H1 (cell line): ENCODE data around the gene TSPEAR. TPM values are rescaled to one million over a fixed set of nuclear protein-coding genes. Genes with fewer than 3 reads are reported as not detected.

ENCODE experiments used
- CHD7 ChIP-seq: fragments of 300-600 bp; sonication (generic); IDR thresholded peaks from 2 replicates; pipeline ENCODE4 v1.7.1; 2012; ENCODE audit warnings: low read length, moderate library complexity, mild to moderate bottlenecking, inconsistent platforms; ENCODE audit not compliant: insufficient replicate concordance
- KDM4A ChIP-seq: IDR thresholded peaks from one replicate; pipeline ENCODE4 v1.7.1; 2012; ENCODE audit warnings: low read depth, mild to moderate bottlenecking, moderate library complexity, low read length, inconsistent platforms; ENCODE audit not compliant: severe bottlenecking
- NANOG ChIP-seq: IDR thresholded peaks from 2 replicates; pipeline ENCODE4 v1.6.1; 2011; ENCODE audit warnings: low read length, low read depth, mild to moderate bottlenecking, inconsistent platforms; ENCODE audit not compliant: insufficient read depth, poor library complexity, severe bottlenecking
- RBBP5 ChIP-seq: IDR thresholded peaks from 2 replicates; pipeline ENCODE4 v1.7.1; 2012; ENCODE audit warnings: low read depth, mild to moderate bottlenecking, inconsistent platforms, low read length, moderate library complexity, borderline replicate concordance
- RFX5 ChIP-seq: IDR thresholded peaks from 2 replicates; pipeline ENCODE4 v1.6.1; 2011; ENCODE audit warnings: low read depth, low read length, improper control_type of control experiment, borderline replicate concordance
- TCF12 ChIP-seq: IDR thresholded peaks from 2 replicates; pipeline ENCODE4 v1.6.1; 2011; ENCODE audit warnings: low read depth, mild to moderate bottlenecking, low read length
- USF2 ChIP-seq: IDR thresholded peaks from 2 replicates; pipeline ENCODE4 v1.6.1; 2011; ENCODE audit warnings: low read length, improper control_type of control experiment
- polyA plus RNA-seq, 7 experiments: library from polyadenylated mRNA; depleted of rRNA in 3 of 7; stranded (reverse) in 5 of 7; unstranded in 2 of 7; fragments of >200 nt in 5 of 7; fragments of 200-250 nt in 2 of 7; gene quantifications; 1 replicate in 5 of 7; 2 replicates in 1 of 7; 4 replicates in 1 of 7; pipeline versions ENCODE4 v1.2.1 to v1.2.3, GENCODE V29; 2011 to 2013; ENCODE audit warnings: missing spikeins in 2 of 7, mixed read lengths in 2 of 7
- total RNA-seq: library from RNA; stranded (reverse); fragmentation: NEBNext Ultra II Directional; extraction: Animal tissue kit (Norgen Biotek cat#: 25700); gene quantifications from 2 replicates; pipeline ENCODE4 v1.2.1, GENCODE V29; 2021

The TSPEAR gene
- total and polyA plus RNA-seq, 2 of the 8 experiments (the other 6 are each of a cell fraction or from before 2014, with no cell fraction given) = 0.58 to 0.89 TPM

- TF ChIP-seq CHD7 (no peak), RBBP5 (no peak), KDM4A (no peak), TCF12 (no peak), USF2 (no peak), RFX5 (no peak), NANOG (no peak)
Observed at GRCh38 chr21:44749759-44750674, 38.6 kb upstream of the TSPEAR start (continued).
